Bronchial epithelial cell (primary cell): Measurements from ENCODE around the gene RFWD3. TPM values are rescaled to one million over a fixed set of nuclear protein-coding genes. Genes with fewer than 3 reads are reported as not detected.

Experiments used
- DNase-seq: peaks from one replicate; pipeline ENCODE4 v3.0.0-alpha.2; 2010; ENCODE audit warnings: low read depth
- FAIRE-seq: peaks from 2 replicates; lab custom pipeline; 2011; peaks lifted over from hg19 to GRCh38; lab: Jason Lieb, UNC
- H3K27me3 ChIP-seq: 2 replicates; pipeline ENCODE4 v1.5.1; 2011; ENCODE audit warnings: low read length; ENCODE audit not compliant: control insufficient read depth, insufficient read depth
- H3K36me3 ChIP-seq: 2 replicates; pipeline ENCODE4 v1.5.1; 2011; ENCODE audit warnings: low read length; ENCODE audit not compliant: control insufficient read depth, insufficient read depth
- H3K4me3 ChIP-seq: 2 replicates; pipeline ENCODE4 v1.5.1; 2011; ENCODE audit warnings: mild to moderate bottlenecking, low read depth, low read length, control low read depth
- total RNA-seq: library from RNA; depleted of rRNA; stranded (reverse); fragments of >200 nt; gene quantifications from 2 replicates; pipeline ENCODE4 v1.2.1, GENCODE V29; 2014
- TF ChIP-seq, protein P1 (sequence below): IDR thresholded peaks from 2 replicates; pipeline ENCODE4 v1.5.1; 2011; ENCODE audit warnings: mild to moderate bottlenecking, moderate library complexity, low read length, control low read depth, inconsistent platforms; ENCODE audit not compliant: insufficient read depth, severe bottlenecking

Gene RFWD3
- total RNA-seq, 1 donor from 2014 or later, result 11.6 TPM

DNA sequence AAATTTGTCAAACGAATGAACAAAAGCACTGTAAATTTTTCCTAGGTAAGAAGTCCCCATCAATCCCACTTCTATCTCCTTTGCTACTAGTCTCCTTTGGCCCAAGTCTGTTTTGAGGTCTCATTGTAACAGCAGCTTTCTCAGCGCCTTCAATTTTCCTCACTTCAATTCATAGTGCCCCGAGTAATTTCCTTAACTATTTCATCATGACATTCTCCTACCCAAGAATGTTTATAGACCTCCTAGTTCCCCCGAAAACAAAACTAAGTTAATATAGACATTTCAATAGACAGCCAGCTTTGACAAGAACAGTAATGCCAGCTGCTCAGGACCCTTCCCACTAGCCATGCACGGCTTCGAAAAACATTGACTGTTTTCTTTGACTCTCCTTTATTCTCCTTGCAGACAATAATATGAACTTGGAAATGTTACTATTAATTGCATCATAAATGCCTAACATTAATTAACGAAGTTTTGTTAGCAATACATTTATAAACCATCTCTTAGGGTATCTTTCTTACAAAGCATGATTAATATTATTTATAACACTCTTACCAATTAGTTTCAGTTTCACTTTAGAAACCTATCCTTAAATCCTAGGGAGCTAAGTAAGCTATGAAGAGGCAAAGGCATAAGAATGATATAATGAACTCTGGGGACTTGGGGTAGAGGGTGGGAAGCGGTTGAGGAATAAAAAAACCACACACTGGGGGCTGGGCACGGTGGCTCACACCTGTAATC, 82.6 kb downstream of the RFWD3 start:
- DNase-seq (no peak), FAIRE-seq (no peak)
- Histone ChIP-seq H3K36me3 (no peaks in the 10 kb centered on the region), H3K4me3 (no peak overlapping the region), H3K27me3 (no peaks in the 10 kb centered on the region)
- TF ChIP-seq, protein P1, sequence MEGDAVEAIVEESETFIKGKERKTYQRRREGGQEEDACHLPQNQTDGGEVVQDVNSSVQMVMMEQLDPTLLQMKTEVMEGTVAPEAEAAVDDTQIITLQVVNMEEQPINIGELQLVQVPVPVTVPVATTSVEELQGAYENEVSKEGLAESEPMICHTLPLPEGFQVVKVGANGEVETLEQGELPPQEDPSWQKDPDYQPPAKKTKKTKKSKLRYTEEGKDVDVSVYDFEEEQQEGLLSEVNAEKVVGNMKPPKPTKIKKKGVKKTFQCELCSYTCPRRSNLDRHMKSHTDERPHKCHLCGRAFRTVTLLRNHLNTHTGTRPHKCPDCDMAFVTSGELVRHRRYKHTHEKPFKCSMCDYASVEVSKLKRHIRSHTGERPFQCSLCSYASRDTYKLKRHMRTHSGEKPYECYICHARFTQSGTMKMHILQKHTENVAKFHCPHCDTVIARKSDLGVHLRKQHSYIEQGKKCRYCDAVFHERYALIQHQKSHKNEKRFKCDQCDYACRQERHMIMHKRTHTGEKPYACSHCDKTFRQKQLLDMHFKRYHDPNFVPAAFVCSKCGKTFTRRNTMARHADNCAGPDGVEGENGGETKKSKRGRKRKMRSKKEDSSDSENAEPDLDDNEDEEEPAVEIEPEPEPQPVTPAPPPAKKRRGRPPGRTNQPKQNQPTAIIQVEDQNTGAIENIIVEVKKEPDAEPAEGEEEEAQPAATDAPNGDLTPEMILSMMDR, result no peak

DNA sequence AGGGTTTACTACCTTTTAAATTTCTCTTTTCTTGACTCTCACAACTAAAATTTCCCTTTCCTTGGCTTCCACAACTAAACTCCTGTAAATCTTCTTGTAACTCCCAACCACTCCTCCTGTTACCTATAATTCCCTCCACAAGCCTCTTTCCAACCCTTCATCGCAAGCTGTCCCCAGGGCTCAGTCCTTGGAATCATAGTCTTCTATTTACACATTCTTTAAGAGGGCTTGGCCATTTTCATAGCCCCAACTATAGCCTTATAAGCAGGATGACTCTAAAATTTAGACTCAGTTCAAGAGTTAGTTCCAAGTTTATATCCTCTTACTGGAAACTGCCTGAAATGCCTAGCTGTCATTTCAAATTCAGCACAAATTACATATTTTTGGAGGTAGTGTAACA, 83.7 kb downstream of the RFWD3 start:
- DNase-seq, result no peak
- TF ChIP-seq, protein P1, result no peak
- FAIRE-seq, result no peak

DNA sequence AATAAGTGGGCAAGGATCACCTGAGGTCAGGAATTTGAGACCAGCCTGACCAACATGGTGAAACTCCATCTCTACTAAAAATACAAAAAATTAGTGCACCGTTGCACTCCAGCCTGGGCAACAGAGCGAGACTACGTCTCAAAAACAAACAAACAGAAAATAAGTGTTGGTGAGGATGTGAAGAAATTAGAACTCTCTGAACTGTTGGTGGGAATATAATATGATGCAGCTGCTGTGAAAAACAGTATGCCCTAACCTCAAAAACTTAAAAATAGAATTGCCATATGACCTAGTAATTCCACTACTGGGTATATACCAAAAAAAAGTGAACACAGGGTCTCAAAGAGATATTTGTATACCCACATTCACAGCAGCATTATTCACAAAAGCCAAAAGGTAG, 85.8 kb downstream of the RFWD3 start:
- DNase-seq (no peak), FAIRE-seq (no peak)
- no peak overlapping the region for H3K4me3 ChIP-seq
- no peaks in the 10 kb centered on the region for H3K27me3 ChIP-seq
- H3K36me3 ChIP-seq, result no peaks in the 10 kb centered on the region
- TF ChIP-seq, protein P1, result no peak

More for the DNA sequence above, 83.7 kb downstream of the RFWD3 start:
- Histone ChIP-seq H3K27me3 (no peaks in the 10 kb centered on the region), H3K36me3 (no peaks in the 10 kb centered on the region), H3K4me3 (no peak overlapping the region)

DNA sequence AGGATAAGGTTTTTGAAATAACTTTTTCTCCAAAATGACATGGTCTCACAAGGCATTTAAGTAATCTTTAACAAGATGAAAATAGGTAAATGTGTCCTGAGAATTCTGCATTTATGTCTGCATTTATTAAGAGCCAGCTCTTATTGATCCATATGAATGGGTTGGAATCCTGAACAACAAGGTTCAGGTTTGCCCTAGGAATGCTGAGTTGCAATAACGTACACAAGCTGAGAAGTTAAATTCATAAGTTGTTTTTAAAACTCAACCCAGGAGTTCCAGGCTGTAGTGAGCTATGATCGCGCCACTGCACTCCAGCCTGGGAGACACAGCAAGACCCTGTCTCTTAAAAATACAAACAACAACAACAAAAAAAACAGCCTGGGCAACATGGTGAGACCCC, 87.8 kb downstream of the RFWD3 start:
- no peak overlapping the region for H3K4me3 ChIP-seq
- FAIRE-seq, result no peak
- DNase-seq, result no peak

DNA sequence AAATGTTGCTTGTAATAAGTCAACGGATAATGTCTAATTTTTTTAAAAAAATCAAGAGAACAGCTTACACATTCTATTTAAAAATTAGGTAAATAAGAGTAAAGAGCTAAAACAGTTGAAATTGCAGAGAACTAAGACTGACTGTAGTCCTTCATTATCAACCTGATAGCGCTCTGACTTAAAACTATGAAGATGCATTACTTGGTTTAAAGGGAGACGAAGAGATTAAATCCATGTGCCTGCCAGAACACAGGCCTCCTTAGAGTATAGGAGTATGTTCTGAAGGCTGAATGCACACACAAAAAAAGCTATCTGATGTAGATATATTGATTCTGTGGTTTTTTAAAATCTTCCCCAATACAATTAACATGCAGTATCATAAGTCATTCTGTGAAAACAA, 88.2 kb downstream of the RFWD3 start:
- TF ChIP-seq, protein P1, result no peak
- FAIRE-seq (no peak), DNase-seq (no peak)
- H3K4me3 ChIP-seq, result no peak overlapping the region
- H3K36me3 ChIP-seq, result no peaks in the 10 kb centered on the region
- no peaks in the 10 kb centered on the region for H3K27me3 ChIP-seq

More for the DNA sequence above, 87.8 kb downstream of the RFWD3 start:
- Histone ChIP-seq H3K36me3 (no peaks in the 10 kb centered on the region), H3K27me3 (no peaks in the 10 kb centered on the region)
- TF ChIP-seq, protein P1, result no peak
